Activated CD4-positive, alpha-beta T cell treated with anti-CD3 and anti-CD28 coated beads, Interleukin-2, Interleukin-6, amounts not matched to agents 100 ng/mL and 50 ng/mL, durations not matched to agents 16 hours and 8 hours (primary cell): ENCODE data around the gene F5.

Experiments used
- DNase-seq: peaks from one replicate; pipeline ENCODE4 v3.0.0-alpha.2; 2020

Gene F5

GRCh38 chr1:169586395-169587255 lies at the start of gene F5:
Gene F5, minus strand, starts transcription at chr1:169586481. Its CDS starts 95 bp downstream, at chr1:169586386.
- peak; percentile 90 for DNase-seq

- no peak for DNase-seq
These were observed 48.6 kb upstream of the F5 start for GRCh38 chr1:169634877-169635276.

- DNase-seq: no peak
These were observed 47.9 kb upstream of the F5 start for GRCh38 chr1:169634145-169634544.

GRCh38 chr1:169631249-169631648 lies 45.0 kb upstream of the F5 start:
- no peak for DNase-seq

- no peak for DNase-seq
These were observed 43.7 kb upstream of the F5 start, which contains the start of gene SELP for GRCh38 chr1:169630006-169630405. Gene SELP, minus strand, starts transcription at chr1:169630124. Its CDS starts 50 bp downstream, at chr1:169630074.

GRCh38 chr1:169624912-169625311 lies 38.6 kb upstream of the F5 start:
- no peak for DNase-seq

- no peak for DNase-seq
These were observed 37.8 kb upstream of the F5 start for GRCh38 chr1:169624122-169624521.

GRCh38 chr1:169623132-169623926 lies 37.0 kb upstream of the F5 start:
- no peak for DNase-seq

- no peak for DNase-seq
These were observed 34.3 kb upstream of the F5 start for GRCh38 chr1:169620565-169620964.

- DNase-seq: no peak
These were observed 32.1 kb upstream of the F5 start for GRCh38 chr1:169618367-169618766.

- DNase-seq: no peak
These were observed 29.5 kb upstream of the F5 start for GRCh38 chr1:169615803-169616202.

- no peak for DNase-seq
These were observed 24.6 kb upstream of the F5 start for GRCh38 chr1:169610858-169611257.

GRCh38 chr1:169610108-169610507 lies 23.8 kb upstream of the F5 start:
- DNase-seq: no peak

- DNase-seq: no peak
These were observed 21.9 kb upstream of the F5 start for GRCh38 chr1:169608226-169608625.

GRCh38 chr1:169604781-169605560 lies 18.7 kb upstream of the F5 start:
- peak; percentile 64 for DNase-seq

GRCh38 chr1:169601096-169601881 lies 15.0 kb upstream of the F5 start:
- DNase-seq: peak; percentile 54

- peak; percentile 48 for DNase-seq
These were observed 9.8 kb upstream of the F5 start for GRCh38 chr1:169595764-169596711.

- peak; percentile 79 for DNase-seq
These were observed 8.1 kb upstream of the F5 start for GRCh38 chr1:169594391-169594790.

GRCh38 chr1:169590932-169591331 lies 4.7 kb upstream of the F5 start:
- DNase-seq: no peak

- DNase-seq: peak; percentile 70
These were observed 2.7 kb upstream of the F5 start for GRCh38 chr1:169588785-169589485.
